ENCODE results near the gene KCTD5. TPM values are rescaled to one million over a fixed set of nuclear protein-coding genes. Genes with fewer than 3 reads are reported as not detected.

The KCTD5 gene
- total RNA-seq, 2 experiments from 2014 or later, result 20.6 to 22.6 TPM

GRCh38 chr16:2697401-2697948 lies 15.2 kb downstream of the KCTD5 start:
- no peaks in the 10 kb centered on the region for H3K4me1 Mint-ChIP-seq (ENCODE audit: low read depth)
- no peak overlapping the region for H3K4me3 Mint-ChIP-seq
- no peaks in the 10 kb centered on the region for H3K27me3 ChIP-seq (ENCODE audit: control insufficient read depth in 1 of 2, insufficient read depth in 2 of 2, low read length in 2 of 2)
- H3K4me3 ChIP-seq (ENCODE audit: low read length), result no peak overlapping the region
- ChIA-PET CTCF (no interaction called here), POLR2A (no interaction called here)
- H3K9me3 Mint-ChIP-seq, result no peaks in the 10 kb centered on the region
- H3K9me3 ChIP-seq (ENCODE audit: control insufficient read depth in 1 of 2, insufficient read depth in 1 of 2, low read length in 2 of 2), result no peaks in the 10 kb centered on the region
- H3K27me3 Mint-ChIP-seq, result no peaks in the 10 kb centered on the region
- TF ChIP-seq CTCF (IDR thresholded peaks at IDR 0.05), result no peak
- peaks cover 7% of the 10 kb centered on the region for H3K4me1 ChIP-seq (ENCODE audit: insufficient read depth, low read length)
- peaks cover 34% of the 10 kb centered on the region for H3K36me3 Mint-ChIP-seq (ENCODE audit: low read depth)
- H3K36me3 ChIP-seq (ENCODE audit: insufficient read depth, low read length), result peaks cover 60% of the 10 kb centered on the region
- intact Hi-C loops (cut with DNase I, micrococcal nuclease), result no loop called here
- H3K27ac ChIP-seq (ENCODE audit: low read depth in 1 of 2, low read length in 2 of 2), result no peak overlapping the region
- H3K27ac Mint-ChIP-seq, result no peak overlapping the region
- no peak for DNase-seq
- ATAC-seq (ENCODE audit: poor library complexity), result no peak

GRCh38 chr16:2698103-2698870 lies 16.0 kb downstream of the KCTD5 start:
- intact Hi-C loops (cut with DNase I, micrococcal nuclease), result no loop called here
- no peaks in the 10 kb centered on the region for H3K27me3 ChIP-seq (ENCODE audit: control insufficient read depth in 1 of 2, insufficient read depth in 2 of 2, low read length in 2 of 2)
- Mint-ChIP-seq H3K36me3 (ENCODE audit: low read depth) (peaks cover 38% of the 10 kb centered on the region), H3K9me3 (no peaks in the 10 kb centered on the region), H3K4me1 (ENCODE audit: low read depth) (no peaks in the 10 kb centered on the region), H3K27me3 (no peaks in the 10 kb centered on the region), H3K4me3 (no peak overlapping the region), H3K27ac (no peak overlapping the region)
- H3K4me3 ChIP-seq (ENCODE audit: low read length), result no peak overlapping the region
- POLR2A ChIA-PET, result no interaction called here
- CTCF ChIA-PET, result no interaction called here
- DNase-seq, result no peak
- H3K27ac ChIP-seq (ENCODE audit: low read depth in 1 of 2, low read length in 2 of 2), result no peak overlapping the region
- no peak for ATAC-seq (ENCODE audit: poor library complexity)
- H3K4me1 ChIP-seq (ENCODE audit: insufficient read depth, low read length), result no peaks in the 10 kb centered on the region
- H3K9me3 ChIP-seq (ENCODE audit: control insufficient read depth in 1 of 2, insufficient read depth in 1 of 2, low read length in 2 of 2), result no peaks in the 10 kb centered on the region
- no peak for TF ChIP-seq CTCF (IDR thresholded peaks at IDR 0.05)
- H3K36me3 ChIP-seq (ENCODE audit: insufficient read depth, low read length), result peaks cover 65% of the 10 kb centered on the region

DNA sequence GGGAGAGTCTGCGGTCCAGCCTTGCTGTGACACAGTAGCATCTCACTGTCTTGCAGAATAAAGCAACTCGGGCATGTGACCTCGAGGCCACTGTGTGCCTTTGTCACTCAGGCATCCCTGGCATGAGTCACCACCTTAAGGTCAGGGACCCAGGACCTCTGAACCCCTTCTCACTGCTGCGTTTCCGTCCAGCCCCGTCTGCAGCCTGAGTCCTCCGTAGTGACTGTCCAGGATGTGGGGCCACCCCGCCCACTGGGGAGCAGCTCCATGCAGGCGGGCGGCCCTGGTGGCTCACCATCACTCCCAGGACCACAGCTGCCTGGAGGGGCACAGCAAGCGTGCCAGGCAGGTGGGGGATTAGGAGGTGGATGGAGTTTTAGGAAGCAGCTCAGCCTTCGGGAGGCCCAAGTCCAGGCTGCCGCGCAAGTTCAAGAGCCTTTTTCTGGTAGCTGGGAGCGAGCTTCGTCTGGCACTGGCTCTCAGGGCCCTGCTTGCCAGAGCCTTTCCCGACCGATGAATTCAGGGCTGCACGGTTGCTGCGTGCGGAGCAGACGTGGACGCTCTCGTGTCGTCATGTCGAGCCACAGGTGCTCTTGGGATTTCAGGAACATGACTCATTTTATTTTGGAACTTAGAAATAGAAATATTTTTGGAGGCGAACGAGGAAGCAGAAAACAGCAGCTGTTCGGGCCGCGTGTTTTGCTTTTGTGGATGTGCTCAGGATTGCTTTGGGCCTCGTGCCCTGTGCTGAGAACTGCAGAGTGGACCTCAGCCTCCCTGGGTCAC lies 16.8 kb downstream of the KCTD5 start:
- no peaks in the 10 kb centered on the region for H3K27me3 ChIP-seq (ENCODE audit: control insufficient read depth in 1 of 2, insufficient read depth in 2 of 2, low read length in 2 of 2)
- CTCF ChIA-PET, result no interaction called here

More for the DNA sequence above, 16.8 kb downstream of the KCTD5 start:
- Mint-ChIP-seq H3K9me3 (no peaks in the 10 kb centered on the region), H3K27me3 (no peaks in the 10 kb centered on the region), H3K36me3 (ENCODE audit: low read depth) (peaks cover 43% of the 10 kb centered on the region), H3K4me3 (no peak overlapping the region), H3K27ac (no peak overlapping the region), H3K4me1 (ENCODE audit: low read depth) (no peaks in the 10 kb centered on the region)
- Histone ChIP-seq H3K4me3 (ENCODE audit: low read length) (no peak overlapping the region), H3K27ac (ENCODE audit: low read depth in 1 of 2, low read length in 2 of 2) (no peak overlapping the region), H3K4me1 (ENCODE audit: insufficient read depth, low read length) (no peaks in the 10 kb centered on the region), H3K36me3 (ENCODE audit: insufficient read depth, low read length) (peaks cover 73% of the 10 kb centered on the region), H3K9me3 (ENCODE audit: control insufficient read depth in 1 of 2, insufficient read depth in 1 of 2, low read length in 2 of 2) (no peaks in the 10 kb centered on the region)
- no peak for ATAC-seq (ENCODE audit: poor library complexity)
- no peak for DNase-seq
- intact Hi-C loops (cut with DNase I, micrococcal nuclease), result no loop called here
- no peak for TF ChIP-seq CTCF (IDR thresholded peaks at IDR 0.05)
- POLR2A ChIA-PET, result no interaction called here
